Measurements from ENCODE around the gene MYL3.

MYL3 gene

DNA sequence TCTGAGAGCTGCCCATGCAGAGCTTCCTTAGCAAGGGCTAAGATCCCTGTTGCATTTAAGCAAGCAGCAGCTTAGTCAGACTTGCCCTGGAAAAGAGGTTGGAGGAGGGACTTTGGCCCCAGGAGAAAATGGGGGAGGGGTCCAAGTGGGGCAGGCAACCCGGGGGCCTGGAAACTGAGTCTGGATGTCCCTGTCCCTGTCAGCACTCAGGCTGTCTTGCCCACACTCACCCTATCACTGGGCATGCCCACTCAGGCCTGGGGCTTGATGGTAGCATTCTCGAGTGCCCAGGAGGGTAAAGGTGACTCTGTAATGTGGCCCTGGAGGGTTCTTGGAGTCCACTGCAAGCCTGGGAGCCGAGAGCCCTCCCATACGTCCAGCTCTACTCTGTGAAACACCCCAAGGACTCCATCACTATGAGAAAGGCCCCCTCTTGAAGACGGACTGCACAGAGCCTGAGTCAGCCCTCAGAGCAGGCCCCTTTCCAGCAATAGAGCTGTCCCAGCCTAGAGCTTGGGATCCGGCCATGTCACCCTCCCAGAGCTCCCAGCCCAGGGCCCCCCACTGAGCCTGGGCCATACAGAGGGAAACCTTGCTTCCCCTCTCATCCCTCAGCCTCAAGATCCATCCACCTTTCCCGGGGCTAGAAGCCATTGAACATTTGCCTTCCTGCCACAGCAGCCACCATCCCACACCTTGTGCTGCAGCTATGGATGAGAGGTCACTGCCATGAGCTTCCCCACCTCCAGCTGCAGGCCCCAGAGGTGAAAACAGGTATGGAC, 13.4 kb downstream of the MYL3 start:
- DNase-seq, result no peak

DNA sequence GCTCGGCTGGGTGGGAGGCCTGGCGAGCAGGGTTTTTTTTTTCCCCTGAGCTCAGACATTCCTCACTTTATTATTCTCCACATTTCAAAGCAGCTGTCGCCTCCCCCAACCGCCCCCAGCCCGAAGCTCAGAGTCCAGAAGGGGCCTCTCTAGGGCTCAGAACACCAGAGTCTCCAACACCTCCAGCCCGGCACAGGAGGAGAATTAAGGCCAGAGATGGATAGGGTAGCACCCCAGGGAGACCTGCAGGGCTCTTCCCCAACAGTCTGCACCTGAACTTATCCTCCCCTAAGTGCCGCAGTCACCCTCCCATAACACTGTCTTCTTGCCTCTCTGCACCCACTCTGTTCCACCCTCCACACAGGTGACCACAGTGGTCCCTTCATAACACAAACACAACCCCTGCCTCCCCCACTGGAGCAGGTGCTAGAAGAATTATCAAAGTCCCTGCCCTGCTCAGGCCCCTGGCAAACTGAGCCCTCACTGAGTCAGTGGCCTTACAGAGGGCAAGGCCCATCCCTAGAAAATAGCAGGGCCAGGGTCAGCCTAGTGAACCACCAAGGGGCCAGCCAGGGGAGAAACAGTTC, 14.1 kb downstream of the MYL3 start:
- TF ChIP-seq, protein P1, sequence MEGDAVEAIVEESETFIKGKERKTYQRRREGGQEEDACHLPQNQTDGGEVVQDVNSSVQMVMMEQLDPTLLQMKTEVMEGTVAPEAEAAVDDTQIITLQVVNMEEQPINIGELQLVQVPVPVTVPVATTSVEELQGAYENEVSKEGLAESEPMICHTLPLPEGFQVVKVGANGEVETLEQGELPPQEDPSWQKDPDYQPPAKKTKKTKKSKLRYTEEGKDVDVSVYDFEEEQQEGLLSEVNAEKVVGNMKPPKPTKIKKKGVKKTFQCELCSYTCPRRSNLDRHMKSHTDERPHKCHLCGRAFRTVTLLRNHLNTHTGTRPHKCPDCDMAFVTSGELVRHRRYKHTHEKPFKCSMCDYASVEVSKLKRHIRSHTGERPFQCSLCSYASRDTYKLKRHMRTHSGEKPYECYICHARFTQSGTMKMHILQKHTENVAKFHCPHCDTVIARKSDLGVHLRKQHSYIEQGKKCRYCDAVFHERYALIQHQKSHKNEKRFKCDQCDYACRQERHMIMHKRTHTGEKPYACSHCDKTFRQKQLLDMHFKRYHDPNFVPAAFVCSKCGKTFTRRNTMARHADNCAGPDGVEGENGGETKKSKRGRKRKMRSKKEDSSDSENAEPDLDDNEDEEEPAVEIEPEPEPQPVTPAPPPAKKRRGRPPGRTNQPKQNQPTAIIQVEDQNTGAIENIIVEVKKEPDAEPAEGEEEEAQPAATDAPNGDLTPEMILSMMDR (IDR thresholded peaks at IDR 0.05), result no peak
- peak; percentile 35 for DNase-seq
- Mint-ChIP-seq H3K27ac (peak overlapping the region; percentile 73), H3K4me3 (peak overlapping the region; percentile 65), H3K9me3 (peaks cover 4% of the 10 kb centered on the region), H3K36me3 (ENCODE audit: low read depth) (no peaks in the 10 kb centered on the region), H3K4me1 (peaks cover 53% of the 10 kb centered on the region), H3K27me3 (ENCODE audit: low read depth, poor library complexity) (peaks cover 3% of the 10 kb centered on the region)

More for the DNA sequence above, 13.4 kb downstream of the MYL3 start:
- Mint-ChIP-seq H3K4me1 (peaks cover 47% of the 10 kb centered on the region), H3K27me3 (ENCODE audit: low read depth, poor library complexity) (peaks cover 3% of the 10 kb centered on the region), H3K4me3 (no peak overlapping the region), H3K36me3 (ENCODE audit: low read depth) (no peaks in the 10 kb centered on the region), H3K9me3 (no peaks in the 10 kb centered on the region), H3K27ac (no peak overlapping the region)
- TF ChIP-seq, protein P1 (IDR thresholded peaks at IDR 0.05), result no peak

DNA sequence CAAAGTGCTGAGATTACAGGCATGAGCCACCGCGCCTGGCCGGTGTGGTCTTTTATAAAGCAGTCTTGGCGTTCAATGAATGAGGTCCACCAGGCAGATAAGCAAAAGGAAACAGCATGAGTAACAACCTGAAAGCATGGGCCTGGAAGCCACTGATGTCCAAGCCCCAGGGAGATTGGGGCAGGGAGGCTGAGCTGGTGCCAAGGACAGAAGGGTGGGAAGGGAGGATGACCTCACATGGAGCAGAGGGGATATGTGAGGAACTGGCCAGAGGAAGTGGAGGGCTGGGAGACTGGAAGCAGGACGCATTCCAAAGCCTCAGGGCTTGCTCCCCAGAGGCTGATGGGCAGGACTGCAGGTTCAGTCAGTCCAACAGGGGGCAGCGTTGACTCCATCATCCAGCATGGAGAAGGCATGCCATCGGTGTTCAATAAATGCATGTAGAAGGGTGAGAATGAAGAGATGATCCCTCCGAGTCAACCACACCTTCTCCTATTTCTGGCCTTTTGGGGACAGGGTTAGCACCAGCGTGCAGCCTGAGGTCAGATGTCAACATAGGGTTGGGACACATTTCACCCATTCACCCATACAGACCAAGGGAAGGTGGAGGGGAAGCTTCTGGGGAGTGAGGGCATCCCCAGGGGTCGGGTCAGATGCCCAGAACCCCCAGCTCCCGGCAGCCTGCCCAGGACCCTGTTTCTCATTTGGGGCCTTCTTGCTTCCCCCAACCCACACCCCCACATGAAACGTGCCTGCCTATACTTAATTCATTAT, 14.8 kb downstream of the MYL3 start:
- Mint-ChIP-seq H3K9me3 (peaks cover 9% of the 10 kb centered on the region), H3K27ac (peak overlapping the region; percentile 73), H3K36me3 (ENCODE audit: low read depth) (peaks cover 4% of the 10 kb centered on the region), H3K4me3 (peak overlapping the region; percentile 40), H3K4me1 (peaks cover 53% of the 10 kb centered on the region), H3K27me3 (ENCODE audit: low read depth, poor library complexity) (peaks cover 3% of the 10 kb centered on the region)
- DNase-seq, result peak; percentile 45
- TF ChIP-seq, protein P1 (IDR thresholded peaks at IDR 0.05), result peak; percentile 27

DNA sequence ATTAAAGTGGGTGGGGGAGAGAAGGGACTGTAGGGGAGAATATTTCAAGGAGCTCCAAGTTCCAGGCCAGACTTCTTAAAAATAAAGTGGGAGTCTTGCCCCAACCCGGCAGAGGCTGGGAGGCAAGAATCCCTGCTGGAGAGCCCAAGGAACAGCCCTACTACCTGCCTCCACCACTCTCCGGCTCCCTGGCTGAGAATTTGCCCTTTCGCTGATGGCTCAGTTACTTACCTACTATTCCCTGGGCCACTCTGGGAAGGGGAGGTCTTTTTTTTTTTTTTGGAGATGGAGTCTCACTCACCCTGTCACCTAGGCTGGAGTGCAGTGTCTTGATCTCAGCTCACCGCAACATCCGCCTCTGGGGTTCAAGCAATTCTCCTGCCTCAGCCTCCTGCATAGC, 15.5 kb downstream of the MYL3 start:
- H3K4me1 Mint-ChIP-seq, result peaks cover 53% of the 10 kb centered on the region
- DNase-seq, result no peak
- H3K36me3 Mint-ChIP-seq (ENCODE audit: low read depth), result peaks cover 10% of the 10 kb centered on the region
- TF ChIP-seq, protein P1 (IDR thresholded peaks at IDR 0.05), result no peak
- peaks cover 15% of the 10 kb centered on the region for H3K9me3 Mint-ChIP-seq
- H3K27me3 Mint-ChIP-seq (ENCODE audit: low read depth, poor library complexity), result peaks cover 3% of the 10 kb centered on the region
- H3K27ac Mint-ChIP-seq, result no peak overlapping the region
- H3K4me3 Mint-ChIP-seq, result no peak overlapping the region

DNA sequence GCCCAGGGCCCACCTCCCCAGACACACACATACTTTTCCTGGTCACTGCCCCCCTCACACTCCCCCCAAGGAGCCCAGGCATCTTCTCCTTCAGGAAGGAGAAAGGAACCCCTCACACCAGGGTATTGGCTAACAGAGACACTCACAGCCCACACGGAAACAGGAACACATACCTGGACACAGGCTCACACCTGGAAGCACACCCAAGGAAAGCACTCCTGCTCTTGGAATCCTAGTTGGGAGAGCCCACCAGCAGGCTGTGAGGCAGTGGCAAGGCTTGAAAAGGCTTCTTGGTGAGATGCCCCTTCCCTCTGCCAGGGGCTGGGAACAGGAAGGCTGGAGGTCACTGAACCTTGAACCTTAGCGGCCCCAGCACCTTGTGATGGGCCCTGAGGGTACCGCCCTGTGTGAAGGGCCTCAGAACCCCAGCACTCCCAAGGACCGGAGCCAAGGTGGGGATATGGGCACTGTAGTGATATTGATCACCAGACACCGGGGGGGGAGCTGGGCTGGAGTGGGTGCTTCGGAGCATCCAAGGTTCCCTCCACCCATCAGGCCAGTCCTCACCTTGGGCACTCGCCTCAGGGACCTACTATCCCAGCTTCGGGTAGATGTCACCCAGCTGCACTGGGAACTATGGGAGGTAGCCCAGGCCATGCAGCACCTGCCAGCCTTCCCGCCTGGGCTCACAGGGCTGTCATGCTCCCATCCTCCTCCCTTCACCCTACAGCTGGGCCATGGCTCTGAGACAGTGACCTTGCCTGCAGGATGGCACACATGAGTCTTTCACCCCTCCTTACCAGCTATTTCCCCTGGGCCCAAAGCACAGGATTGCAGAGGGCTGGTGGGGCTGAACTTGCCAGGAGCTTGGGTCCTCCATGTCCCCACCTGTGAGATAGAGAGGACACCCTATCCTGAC, 16.4 kb downstream of the MYL3 start:
- Mint-ChIP-seq H3K36me3 (ENCODE audit: low read depth) (peaks cover 14% of the 10 kb centered on the region), H3K9me3 (peaks cover 23% of the 10 kb centered on the region), H3K4me1 (peaks cover 47% of the 10 kb centered on the region), H3K27ac (no peak overlapping the region), H3K4me3 (no peak overlapping the region), H3K27me3 (ENCODE audit: low read depth, poor library complexity) (no peaks in the 10 kb centered on the region)
- TF ChIP-seq, protein P1 (IDR thresholded peaks at IDR 0.05), result no peak
- DNase-seq, result no peak

Measured in nephron progenitor cell (in vitro differentiated cells).